Fibroblast of pulmonary artery (primary cell): ENCODE measurements around the gene GFRA1.

Experiments
- DNase-seq: peaks from one replicate; pipeline ENCODE4 v3.0.0-alpha.2; 2010; ENCODE audit warnings: low read depth
- H3K4me3 ChIP-seq: replicated peaks from 2 replicates; pipeline ENCODE4 v1.5.1; 2011; ENCODE audit warnings: low read depth, mild to moderate bottlenecking, control low read depth, low read length, moderate library complexity
- TF ChIP-seq, protein P1 (sequence below): IDR thresholded peaks from 2 replicates; pipeline ENCODE4 v1.5.1; 2011; ENCODE audit warnings: mild to moderate bottlenecking, control low read depth, low read length, inconsistent platforms; ENCODE audit errors: missing control alignments

GFRA1 gene

DNA sequence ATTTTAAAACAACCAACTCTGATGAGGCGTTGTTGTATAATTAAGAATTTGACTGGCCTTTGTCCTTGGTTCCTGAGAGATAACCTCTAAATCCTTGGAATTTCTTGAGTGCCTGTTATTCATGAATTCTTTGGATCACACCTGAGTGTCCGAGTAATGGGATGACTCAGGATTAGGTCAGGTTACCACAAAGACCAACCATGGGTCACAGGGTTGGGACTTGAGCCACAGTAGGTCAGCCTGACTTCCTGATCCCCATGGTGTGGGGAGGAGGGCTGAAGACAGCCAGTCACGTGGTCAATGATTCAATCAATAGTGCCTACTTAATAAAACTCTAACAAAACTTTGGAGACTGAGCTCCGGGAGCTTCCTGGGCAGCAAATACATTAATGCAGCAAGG is 192.5 kb downstream of the GFRA1 start:
- TF ChIP-seq, protein P1, sequence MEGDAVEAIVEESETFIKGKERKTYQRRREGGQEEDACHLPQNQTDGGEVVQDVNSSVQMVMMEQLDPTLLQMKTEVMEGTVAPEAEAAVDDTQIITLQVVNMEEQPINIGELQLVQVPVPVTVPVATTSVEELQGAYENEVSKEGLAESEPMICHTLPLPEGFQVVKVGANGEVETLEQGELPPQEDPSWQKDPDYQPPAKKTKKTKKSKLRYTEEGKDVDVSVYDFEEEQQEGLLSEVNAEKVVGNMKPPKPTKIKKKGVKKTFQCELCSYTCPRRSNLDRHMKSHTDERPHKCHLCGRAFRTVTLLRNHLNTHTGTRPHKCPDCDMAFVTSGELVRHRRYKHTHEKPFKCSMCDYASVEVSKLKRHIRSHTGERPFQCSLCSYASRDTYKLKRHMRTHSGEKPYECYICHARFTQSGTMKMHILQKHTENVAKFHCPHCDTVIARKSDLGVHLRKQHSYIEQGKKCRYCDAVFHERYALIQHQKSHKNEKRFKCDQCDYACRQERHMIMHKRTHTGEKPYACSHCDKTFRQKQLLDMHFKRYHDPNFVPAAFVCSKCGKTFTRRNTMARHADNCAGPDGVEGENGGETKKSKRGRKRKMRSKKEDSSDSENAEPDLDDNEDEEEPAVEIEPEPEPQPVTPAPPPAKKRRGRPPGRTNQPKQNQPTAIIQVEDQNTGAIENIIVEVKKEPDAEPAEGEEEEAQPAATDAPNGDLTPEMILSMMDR = no peak
- no peak for DNase-seq
- no peak overlapping the region for H3K4me3 ChIP-seq

DNA sequence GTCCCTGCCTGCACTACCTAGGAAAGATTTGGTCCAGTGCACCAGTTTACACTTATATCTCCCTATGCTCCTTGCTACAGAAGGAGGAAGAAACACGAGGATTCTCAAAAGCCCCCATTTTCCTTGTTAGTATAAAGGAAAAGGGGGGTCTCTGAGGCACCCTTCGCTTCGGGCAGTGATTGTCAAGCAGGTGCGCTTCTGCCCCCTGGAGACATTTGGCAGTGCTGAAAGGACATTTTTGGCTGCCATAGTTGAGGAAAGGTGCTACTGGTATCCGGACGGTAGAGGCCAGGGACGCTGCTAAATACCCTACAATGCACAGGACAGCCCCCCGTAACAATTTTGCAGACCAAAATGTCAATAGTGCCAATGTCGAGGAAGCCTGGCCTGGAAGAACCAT is 193.7 kb downstream of the GFRA1 start:
- no peak for DNase-seq
- TF ChIP-seq, protein P1 = no peak
- H3K4me3 ChIP-seq = no peak overlapping the region

DNA sequence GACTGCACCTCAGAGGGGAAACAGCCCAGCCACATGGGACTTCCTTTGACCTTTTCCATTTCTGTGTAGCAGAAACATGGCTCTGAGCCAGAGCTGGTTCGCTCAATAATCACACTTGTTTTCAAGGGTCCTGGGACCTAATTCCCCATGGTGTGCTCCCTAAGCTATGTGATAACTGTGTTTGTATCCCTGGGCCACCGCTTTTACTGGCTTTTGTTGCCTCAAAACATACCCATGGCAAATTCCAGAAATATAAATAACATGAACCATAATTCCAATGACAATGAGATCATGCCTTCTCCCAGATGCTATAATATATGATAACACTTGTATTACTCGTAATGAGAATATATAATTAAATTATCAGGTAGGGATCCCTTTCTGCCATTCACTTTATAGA is 196.4 kb downstream of the GFRA1 start:
- TF ChIP-seq, protein P1 = no peak
- DNase-seq = no peak
- H3K4me3 ChIP-seq = no peak overlapping the region

DNA sequence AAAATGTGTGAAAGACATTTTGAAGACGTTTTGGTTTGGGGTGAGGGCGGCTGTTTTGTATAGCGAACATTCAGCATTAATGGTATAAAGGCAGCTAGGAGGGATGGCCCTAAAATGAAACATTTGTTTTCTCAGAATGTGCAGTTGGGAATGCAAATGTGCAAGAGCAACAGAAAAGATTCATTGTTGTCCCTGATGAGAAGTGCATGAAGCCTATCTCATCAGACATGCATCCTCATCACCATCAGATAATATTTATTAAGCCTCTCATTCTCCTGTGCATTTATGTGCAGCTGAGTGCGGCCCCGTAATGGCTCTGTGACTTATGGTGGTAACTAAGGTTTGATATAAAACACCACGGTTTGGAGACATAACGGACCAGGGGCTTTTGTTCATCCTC is 199.5 kb downstream of the GFRA1 start:
- no peak overlapping the region for H3K4me3 ChIP-seq
- TF ChIP-seq, protein P1 = no peak
- no peak for DNase-seq

DNA sequence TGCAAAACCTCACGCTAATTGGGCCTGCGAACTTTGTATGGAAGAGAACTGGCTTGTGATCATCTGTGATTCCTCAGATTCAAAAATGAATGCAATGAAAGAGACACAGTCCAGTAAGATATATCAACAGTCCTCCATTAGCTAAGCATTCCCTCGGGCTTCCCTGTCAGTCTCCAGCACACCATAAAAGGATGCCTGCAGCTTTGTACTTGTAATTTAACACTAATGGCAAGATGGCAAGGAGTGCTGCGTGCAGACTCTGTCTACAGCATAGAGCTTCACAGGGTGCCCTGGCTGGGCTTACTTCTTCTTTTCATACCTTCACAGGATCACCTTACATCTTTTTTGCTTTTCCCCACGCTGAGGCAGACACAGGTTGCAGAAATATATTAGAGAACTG is 200.0 kb downstream of the GFRA1 start:
- no peak overlapping the region for H3K4me3 ChIP-seq
- TF ChIP-seq, protein P1 = no peak
- DNase-seq = no peak

DNA sequence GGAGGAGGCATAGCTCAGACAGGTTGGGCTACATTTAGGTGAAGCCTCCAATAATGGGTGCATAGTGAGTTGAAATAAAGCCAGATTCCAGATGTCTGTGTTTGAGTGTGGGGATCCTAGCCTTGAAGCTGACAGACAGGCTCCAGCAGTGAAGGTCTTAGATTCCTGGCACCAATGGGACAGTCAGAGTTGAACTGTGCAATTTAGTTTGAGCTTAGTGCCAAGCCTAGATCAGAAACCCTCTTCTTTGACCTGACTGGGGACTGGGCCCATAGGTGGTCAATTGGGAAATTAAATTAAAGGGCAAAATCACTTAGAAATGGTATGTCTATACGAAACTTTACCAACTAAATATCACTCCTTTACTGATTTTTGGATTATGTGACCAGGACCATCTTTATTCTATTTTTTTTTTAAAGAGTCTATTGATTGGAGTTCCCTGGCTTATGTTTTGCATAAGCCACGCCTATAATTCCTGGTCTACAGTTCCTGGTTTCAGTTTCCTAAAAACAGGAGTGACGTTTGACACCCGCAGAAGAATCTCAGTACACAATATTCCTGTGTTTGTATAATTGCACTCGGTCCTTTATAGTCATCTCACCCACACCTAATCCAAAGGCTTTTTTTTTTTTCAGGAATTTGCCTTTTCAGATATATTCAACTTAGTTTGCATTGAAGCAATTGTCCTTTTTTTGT is 201.4 kb downstream of the GFRA1 start:
- DNase-seq = no peak
- H3K4me3 ChIP-seq = no peak overlapping the region
- TF ChIP-seq, protein P1 = no peak

DNA sequence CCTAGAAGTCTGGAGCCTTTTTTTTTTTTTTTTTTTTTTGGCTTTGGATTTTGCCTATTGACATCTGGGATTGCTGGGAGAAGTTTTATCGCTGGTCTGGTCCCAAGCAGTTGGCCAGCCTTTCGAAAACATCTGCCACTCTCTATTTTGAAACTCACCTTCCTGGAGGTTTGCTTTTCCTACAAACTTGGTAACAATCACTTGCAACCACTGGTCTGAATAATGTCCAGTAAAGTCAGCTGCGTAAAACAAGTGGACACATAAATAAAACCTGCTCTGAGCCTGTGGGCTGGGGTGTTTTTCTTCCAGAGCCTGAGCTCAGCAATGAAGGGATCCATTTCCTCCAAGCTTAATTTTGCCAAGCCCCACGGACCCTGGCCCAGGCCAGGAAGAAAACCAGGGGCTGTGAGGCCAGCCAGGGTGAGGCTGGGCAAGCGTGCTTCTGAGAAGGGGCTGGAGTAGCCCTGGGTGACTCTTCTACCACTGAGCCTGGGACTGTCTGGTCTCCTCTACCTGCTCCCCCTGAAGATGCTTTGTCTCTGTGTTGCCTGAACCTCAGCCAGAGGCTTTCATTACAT is 202.2 kb downstream of the GFRA1 start:
- TF ChIP-seq, protein P1 = no peak
- no peak for DNase-seq
- H3K4me3 ChIP-seq = no peak overlapping the region
